H9 (cell line): Measurements from ENCODE around the gene NOTUM. TPM values are rescaled to one million over a fixed set of nuclear protein-coding genes. Genes with fewer than 3 reads are reported as not detected.

Experiments used
- DNase-seq: peaks from one replicate; pipeline ENCODE4 v3.0.0-alpha.2; 2017
- H2AFZ ChIP-seq: one replicate; pipeline ENCODE4 v1.6.1; 2013; ENCODE audit warnings: mild to moderate bottlenecking, low read length, control low read depth, moderate library complexity
- H2AK5ac ChIP-seq: 2 replicates; pipeline ENCODE4 v1.6.1; 2013; ENCODE audit warnings: low read length, control low read depth, mixed read lengths; ENCODE audit not compliant: insufficient read length
- H2BK120ac ChIP-seq: one replicate; pipeline ENCODE4 v1.6.1; 2013; ENCODE audit warnings: low read depth, mild to moderate bottlenecking, low read length, control low read depth, inconsistent platforms; ENCODE audit not compliant: poor library complexity, severe bottlenecking
- H2BK12ac ChIP-seq: 2 replicates; pipeline ENCODE4 v1.6.1; 2013; ENCODE audit warnings: low read length, control low read depth, mixed read lengths, low read depth; ENCODE audit not compliant: insufficient read length
- H2BK15ac ChIP-seq: 2 replicates; pipeline ENCODE4 v1.6.1; 2013; ENCODE audit warnings: low read depth, low read length, control low read depth
- H2BK20ac ChIP-seq: one replicate; pipeline ENCODE4 v1.6.1; 2013; ENCODE audit warnings: low read depth, mild to moderate bottlenecking, low read length, control low read depth, inconsistent platforms; ENCODE audit not compliant: poor library complexity, severe bottlenecking
- H2BK5ac ChIP-seq: 2 replicates; pipeline ENCODE4 v1.6.1; 2013; ENCODE audit warnings: low read length, control low read depth, mixed read lengths; ENCODE audit not compliant: insufficient read length
- H3K14ac ChIP-seq: 2 replicates; pipeline ENCODE4 v1.6.1; 2013; ENCODE audit warnings: low read length, control low read depth; ENCODE audit not compliant: insufficient read depth
- H3K18ac ChIP-seq: 2 replicates; pipeline ENCODE4 v1.6.1; 2013; ENCODE audit warnings: low read depth, mild to moderate bottlenecking, mixed read lengths, low read length, control low read depth; ENCODE audit not compliant: insufficient read length
- H3K23ac ChIP-seq: 2 replicates; pipeline ENCODE4 v1.6.1; 2013; ENCODE audit warnings: low read length, control low read depth, mixed read lengths, low read depth; ENCODE audit not compliant: insufficient read length
- H3K23me2 ChIP-seq: 2 replicates; pipeline ENCODE4 v1.6.1; 2013; ENCODE audit warnings: low read depth, mild to moderate bottlenecking, mixed read lengths, low read length, control low read depth; ENCODE audit not compliant: insufficient read length, poor library complexity, severe bottlenecking
- H3K27ac ChIP-seq: 2 replicates; pipeline ENCODE4 v1.5.1; 2013; ENCODE audit warnings: low read length, control low read depth, mixed read lengths, low read depth; ENCODE audit not compliant: insufficient read length
- H3K27me3 ChIP-seq: 2 replicates; pipeline ENCODE4 v1.6.1; 2013; ENCODE audit warnings: low read length, control low read depth, inconsistent platforms; ENCODE audit not compliant: insufficient read depth
- H3K4ac ChIP-seq: 2 replicates; pipeline ENCODE4 v1.6.1; 2013; ENCODE audit warnings: low read depth, mild to moderate bottlenecking, control low read depth, inconsistent platforms, low read length, moderate library complexity
- H3K4me1 ChIP-seq: 2 replicates; pipeline ENCODE4 v1.6.1; 2013; ENCODE audit warnings: low read length, control low read depth, inconsistent platforms; ENCODE audit not compliant: insufficient read depth
- H3K4me2 ChIP-seq: 2 replicates; pipeline ENCODE4 v1.6.1; 2013; ENCODE audit warnings: low read length, control low read depth, mixed read lengths; ENCODE audit not compliant: insufficient read length, insufficient read depth
- H3K56ac ChIP-seq: 2 replicates; pipeline ENCODE4 v1.6.1; 2013; ENCODE audit warnings: low read depth, mild to moderate bottlenecking, mixed read lengths, low read length, control low read depth; ENCODE audit not compliant: insufficient read length
- H3K79me1 ChIP-seq: 2 replicates; pipeline ENCODE4 v1.6.1; 2013; ENCODE audit warnings: low read depth, mild to moderate bottlenecking, moderate library complexity, low read length, control low read depth, inconsistent platforms; ENCODE audit not compliant: insufficient read depth, poor library complexity, severe bottlenecking
- H3K79me2 ChIP-seq: 2 replicates; pipeline ENCODE4 v1.6.1; 2013; ENCODE audit warnings: low read length, control low read depth, inconsistent platforms; ENCODE audit not compliant: insufficient read depth
- H3K9ac ChIP-seq: 2 replicates; pipeline ENCODE4 v1.6.1; 2013; ENCODE audit warnings: low read length, control low read depth, mixed read lengths; ENCODE audit not compliant: insufficient read length; ENCODE audit errors: extremely low read depth
- H3K9me3 ChIP-seq: one replicate; pipeline ENCODE4 v1.6.1; 2013; ENCODE audit warnings: low read depth, low read length, inconsistent platforms; ENCODE audit not compliant: control insufficient read depth
- H3T11ph ChIP-seq: one replicate; pipeline ENCODE4 v1.6.1; 2013; ENCODE audit warnings: mild to moderate bottlenecking, low read length, control low read depth, inconsistent platforms
- H4K20me1 ChIP-seq: one replicate; pipeline ENCODE4 v1.6.1; 2013; ENCODE audit not compliant: control insufficient read depth, insufficient read length, insufficient read depth
- H4K5ac ChIP-seq: 2 replicates; pipeline ENCODE4 v1.6.1; 2013; ENCODE audit warnings: low read depth, mild to moderate bottlenecking, mixed read lengths, low read length, control low read depth; ENCODE audit not compliant: insufficient read length
- H4K8ac ChIP-seq: replicated peaks from 2 replicates; pipeline ENCODE4 v1.6.1; 2013; ENCODE audit warnings: low read length, control low read depth, mixed read lengths, low read depth; ENCODE audit not compliant: insufficient read length
- H4K91ac ChIP-seq: 2 replicates; pipeline ENCODE4 v1.6.1; 2013; ENCODE audit warnings: low read depth, mild to moderate bottlenecking, moderate library complexity, mixed read lengths, low read length, control low read depth; ENCODE audit not compliant: insufficient read length
- H3K27ac Mint-ChIP-seq, 3 experiments: 2 replicates in 2 of 3; 3 replicates in 1 of 3; pipeline ENCODE4 v1.8.0; 2020 to 2021; ENCODE audit warnings: mixed read lengths in 3 of 3, mild to moderate bottlenecking in 1 of 3, moderate library complexity in 1 of 3
- H3K27me3 Mint-ChIP-seq: 2 replicates; pipeline ENCODE4 v1.8.0; 2021; ENCODE audit warnings: low read depth, mild to moderate bottlenecking, moderate library complexity, mixed read lengths
- H3K36me3 Mint-ChIP-seq, 3 experiments: 2 replicates in 2 of 3; 3 replicates in 1 of 3; pipeline ENCODE4 v1.8.0; 2020 to 2021; ENCODE audit warnings: low read depth in 3 of 3, mixed read lengths in 3 of 3; ENCODE audit not compliant: insufficient read depth in 1 of 3
- H3K4me1 Mint-ChIP-seq, 2 experiments: 2 replicates each; pipeline ENCODE4 v1.8.0; 2020; ENCODE audit warnings: mixed read lengths in 2 of 2
- H3K4me3 Mint-ChIP-seq, 2 experiments: 2 replicates in 1 of 2; 3 replicates in 1 of 2; pipeline ENCODE4 v1.8.0; 2020 to 2021; ENCODE audit warnings: mild to moderate bottlenecking in 2 of 2, mixed read lengths in 2 of 2, moderate library complexity in 1 of 2
- H3K9me3 Mint-ChIP-seq, 2 experiments: 2 replicates in 1 of 2; 3 replicates in 1 of 2; pipeline ENCODE4 v1.8.0; 2020; ENCODE audit warnings: mild to moderate bottlenecking in 2 of 2, mixed read lengths in 2 of 2, moderate library complexity in 1 of 2
- CTCF ChIP-seq: fragments of 200-600 bp; sonication (generic); conservative IDR thresholded peaks from 3 replicates; pipeline ENCODE4 v1.8.0; 2021; ENCODE audit warnings: antibody characterized with exemption, mild to moderate bottlenecking
- WGBS: extraction: QIAGEN DNeasy Blood & Tissue Kit; methylation state at CpG from one replicate; pipeline ENCODE4 v1.1.7; 2013; ENCODE audit warnings: missing lambda C conversion rate, low lambda C conversion rate, mixed read lengths; ENCODE audit not compliant: insufficient read length; ENCODE audit errors: extremely low coverage; 5-methylcytosine and 5-hydroxymethylcytosine counted together
- total RNA-seq: library from RNA; stranded (reverse); gene quantifications from 2 replicates; pipeline ENCODE4 v1.2.1, GENCODE V29; 2021

The NOTUM gene
- total RNA-seq, 1 experiment from 2014 or later = 2.1 TPM

DNA sequence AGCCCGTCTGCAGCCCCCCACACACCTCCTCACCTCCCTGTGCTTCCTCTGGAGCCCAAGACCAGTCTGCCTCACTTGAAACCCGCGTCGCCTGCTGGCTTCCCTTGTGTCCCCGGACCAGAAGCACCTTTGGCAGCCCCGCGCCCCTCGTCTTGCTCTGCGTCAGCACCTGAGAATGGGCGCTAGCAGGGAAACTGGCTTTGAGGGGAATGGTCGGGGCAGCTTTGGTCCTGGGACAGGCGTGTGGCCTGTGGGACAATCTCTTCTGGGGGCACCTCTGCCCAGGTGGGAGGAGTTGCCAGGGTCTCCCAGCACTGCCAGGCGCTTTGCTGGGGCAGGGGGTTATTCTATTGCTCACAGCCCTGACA is 29.8 kb downstream of the NOTUM start:
- Histone ChIP-seq H3K4me1 (no peaks in the 10 kb centered on the region), H2AFZ (no peak overlapping the region), H2BK20ac (no peak overlapping the region), H4K20me1 (peaks cover 4% of the 10 kb centered on the region), H3K18ac (no peak overlapping the region), H2AK5ac (no peak overlapping the region), H3K14ac (no peak overlapping the region; the same call in 1 of the 2 replicates), H4K5ac (no peak overlapping the region), H3K79me2 (peaks cover 2% of the 10 kb centered on the region; the same call in 1 of the 2 replicates), H2BK5ac (no peak overlapping the region), H2BK12ac (no peak overlapping the region), H3K9ac (no peak overlapping the region), H3K23ac (no peak overlapping the region), H2BK120ac (no peak overlapping the region), H3K79me1 (peaks cover 3% of the 10 kb centered on the region), H3K56ac (no peak overlapping the region), H3T11ph (no peak overlapping the region), H2BK15ac (no peak overlapping the region), H3K27me3 (no peaks in the 10 kb centered on the region; the same call in 1 of the 2 replicates), H3K4me2 (no peak overlapping the region), H3K27ac (no peak overlapping the region), H4K8ac (no peak overlapping the region), H4K91ac (no peak overlapping the region), H3K9me3 (no peaks in the 10 kb centered on the region), H3K23me2 (peaks cover 9% of the 10 kb centered on the region), H3K4ac (no peak overlapping the region)
- H3K36me3 Mint-ChIP-seq = peaks cover 3 to 31% (median 21%) of the 10 kb centered on the region in 3 experiments; a peak in 6 of 7 replicates
- H3K4me1 Mint-ChIP-seq = peaks cover 5 to 15% of the 10 kb centered on the region in 2 experiments
- DNase-seq = no peak
- H3K27me3 Mint-ChIP-seq = peaks cover 20% of the 10 kb centered on the region
- H3K9me3 Mint-ChIP-seq = no peaks in the 10 kb centered on the region
- TF ChIP-seq CTCF = no peak
- H3K4me3 Mint-ChIP-seq = no peak overlapping the region
- H3K27ac Mint-ChIP-seq = peak overlapping the region in 1 of 3 experiments; percentile 75; a peak in 2 of 7 replicates
- no CpG with 5 or more reads among the region's 13 CpGs for WGBS
